Kidney glomerular epithelial cell (primary cell): Measurements from ENCODE around the gene HSD17B8.

Source experiments
- DNase-seq: peaks from one replicate; lab custom pipeline; 2025; lab: John Stamatoyannopoulos, UW

HSD17B8 gene

DNA sequence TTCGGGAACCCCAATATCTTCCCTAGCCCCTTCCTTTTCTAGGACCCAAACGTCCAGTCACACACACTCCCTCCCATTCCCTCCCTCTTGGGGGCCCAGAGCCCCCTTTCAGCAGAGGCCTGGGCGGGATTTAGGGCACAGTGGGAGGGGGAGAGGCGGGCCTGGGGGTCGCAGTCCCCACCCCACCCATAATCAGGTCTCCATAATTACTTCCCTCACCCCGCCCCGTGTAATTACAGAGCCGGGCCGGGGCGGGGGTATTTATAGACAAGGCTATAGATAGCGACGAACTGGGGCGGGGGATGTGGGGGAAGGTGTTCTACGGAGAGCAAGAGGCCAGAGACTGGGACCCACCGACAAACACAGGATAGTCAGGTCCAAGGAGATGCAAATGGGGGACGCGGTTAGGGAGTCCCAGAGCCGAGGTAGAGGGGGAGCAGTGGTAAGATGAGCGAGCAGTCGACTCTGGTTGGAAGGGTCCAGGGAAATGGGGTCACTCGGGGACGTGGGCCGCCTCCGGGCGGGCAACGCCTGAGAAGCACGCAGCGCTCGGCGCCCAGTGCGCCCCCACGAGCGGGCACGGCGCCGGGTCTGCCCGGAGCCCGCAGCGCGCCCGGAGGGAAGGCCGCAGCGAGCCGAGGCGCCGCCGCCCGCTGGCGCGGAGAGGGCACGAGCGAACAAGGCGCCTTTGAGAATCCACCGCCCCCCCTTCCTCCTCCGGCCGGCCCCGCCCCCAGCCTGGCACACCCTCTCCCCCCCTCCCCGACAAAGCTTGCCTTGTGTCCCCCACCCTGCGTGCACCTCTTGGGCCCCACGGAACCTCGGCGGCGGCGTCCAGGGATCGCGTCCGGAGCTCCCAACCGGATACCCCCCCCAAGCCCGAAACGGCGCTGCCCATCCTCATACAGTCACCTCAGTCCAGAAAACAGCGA lies 11.5 kb upstream of the HSD17B8 start:
- no peak for DNase-seq

DNA sequence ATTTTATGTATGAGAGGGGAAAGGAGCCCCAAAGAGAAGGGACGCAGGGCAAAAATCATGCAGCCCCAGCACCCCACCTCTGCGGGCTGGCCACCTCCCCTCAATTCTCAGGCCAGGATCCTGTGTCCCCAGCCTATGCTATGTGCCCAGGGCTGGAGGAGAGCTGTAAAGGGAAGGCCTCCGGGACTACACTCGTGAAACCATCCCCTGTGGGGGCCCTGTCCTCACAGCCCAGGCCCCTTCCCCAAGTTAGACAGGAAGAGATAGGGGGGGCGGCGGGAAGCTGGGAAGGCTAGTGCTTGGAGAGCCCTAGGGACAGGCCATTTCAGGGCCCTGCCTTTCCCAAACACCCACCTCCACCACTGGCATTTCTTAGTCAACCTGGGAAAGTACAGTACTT lies 10.8 kb upstream of the HSD17B8 start:
- DNase-seq, result no peak

DNA sequence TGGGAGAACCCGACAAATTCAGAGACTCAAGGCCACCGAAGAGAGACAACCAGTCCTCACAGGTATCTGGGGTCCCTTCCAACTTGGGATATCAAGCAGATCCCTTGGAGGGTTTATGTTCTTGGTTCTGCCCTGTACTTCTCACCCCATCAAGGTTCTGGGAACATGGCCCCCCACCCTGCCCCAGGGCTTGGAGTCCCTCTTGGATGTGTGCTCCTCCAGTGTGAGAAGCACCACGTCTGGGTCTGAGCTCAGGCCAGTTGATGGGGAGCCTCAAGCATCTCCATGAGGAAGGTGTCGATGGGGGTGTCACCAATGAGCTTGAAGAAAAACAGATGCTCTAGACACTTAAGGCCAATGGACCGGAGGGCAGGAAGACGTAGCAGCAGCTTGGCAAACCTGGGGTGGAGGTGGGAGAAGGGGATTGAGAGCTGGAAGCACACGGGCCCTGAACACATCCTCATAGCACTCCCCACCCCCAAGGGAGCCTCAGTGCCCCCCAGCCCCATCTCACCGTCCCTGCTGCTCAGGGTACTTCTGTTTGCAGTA lies 9.9 kb upstream of the HSD17B8 start:
- no peak for DNase-seq

DNA sequence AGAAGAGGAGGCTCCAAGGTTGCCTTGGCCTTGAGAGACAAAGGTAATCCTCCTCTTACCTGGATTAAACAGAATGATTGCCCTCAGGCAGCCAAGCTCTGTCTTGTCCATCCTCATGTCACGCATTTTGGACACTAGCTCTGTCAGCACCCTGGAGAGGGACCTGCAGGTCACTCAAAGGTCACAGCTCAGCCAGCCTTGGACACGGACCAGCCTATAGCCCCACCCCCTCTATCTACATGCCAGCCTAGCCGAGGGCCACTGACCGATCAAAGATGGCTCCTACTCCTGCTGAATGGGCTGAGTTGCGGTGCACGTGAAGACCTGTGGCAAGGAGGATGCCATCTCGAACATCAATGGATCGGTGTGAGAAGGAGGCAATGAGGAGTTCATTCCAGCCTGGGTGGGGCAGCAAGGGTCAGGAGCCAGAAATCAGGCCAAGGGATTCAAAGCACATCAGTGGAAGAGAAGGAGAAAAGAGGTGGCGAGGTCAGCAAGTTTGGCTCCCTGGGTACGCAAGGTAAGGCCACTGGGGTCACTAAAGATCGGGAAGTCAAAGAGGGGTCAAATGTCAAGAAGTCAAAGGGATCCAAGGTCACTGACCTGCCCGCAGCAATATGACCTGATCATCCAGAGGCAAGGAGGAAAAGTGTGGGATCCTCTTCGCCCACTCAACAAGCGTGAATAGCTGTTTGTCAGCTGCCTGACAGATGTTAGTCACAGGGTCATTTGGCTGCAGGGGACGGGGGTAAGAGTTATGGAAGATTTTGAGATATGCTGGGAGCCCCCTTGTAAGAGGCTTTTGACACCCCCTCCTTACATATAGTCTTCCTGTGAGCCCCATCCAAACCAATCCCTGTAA lies 8.9 kb upstream of the HSD17B8 start:
- no peak for DNase-seq

DNA sequence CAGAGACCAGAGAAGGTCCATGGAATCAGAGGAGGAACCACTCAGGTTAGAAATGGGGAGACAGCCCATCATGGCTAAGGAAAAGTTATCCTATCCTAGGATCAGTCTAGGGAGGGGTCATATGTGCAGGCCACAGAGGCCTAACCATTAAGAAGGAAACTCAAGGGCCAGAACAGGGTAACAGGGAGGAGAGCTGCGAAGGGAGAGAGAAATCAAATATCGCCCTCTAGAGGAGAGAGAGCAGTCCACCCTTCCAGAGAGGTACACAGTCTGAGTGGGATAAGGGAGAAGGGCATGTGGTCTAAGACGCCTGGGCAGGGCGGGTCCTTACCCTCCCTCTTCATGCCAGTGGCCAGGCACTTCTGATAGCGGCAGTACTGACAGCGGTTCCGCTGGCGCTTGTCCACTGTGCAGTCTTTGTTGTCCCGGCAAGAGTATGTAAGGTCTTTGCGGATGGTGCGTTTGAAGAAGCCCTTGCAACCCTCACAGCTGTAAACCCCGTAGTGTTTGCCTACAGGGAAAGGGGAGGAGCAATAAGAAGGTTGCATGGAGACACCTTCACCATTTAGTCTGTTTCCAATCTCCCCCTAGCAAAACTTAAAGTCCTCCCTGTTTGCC lies 6.9 kb upstream of the HSD17B8 start:
- peak; percentile 31 for DNase-seq

DNA sequence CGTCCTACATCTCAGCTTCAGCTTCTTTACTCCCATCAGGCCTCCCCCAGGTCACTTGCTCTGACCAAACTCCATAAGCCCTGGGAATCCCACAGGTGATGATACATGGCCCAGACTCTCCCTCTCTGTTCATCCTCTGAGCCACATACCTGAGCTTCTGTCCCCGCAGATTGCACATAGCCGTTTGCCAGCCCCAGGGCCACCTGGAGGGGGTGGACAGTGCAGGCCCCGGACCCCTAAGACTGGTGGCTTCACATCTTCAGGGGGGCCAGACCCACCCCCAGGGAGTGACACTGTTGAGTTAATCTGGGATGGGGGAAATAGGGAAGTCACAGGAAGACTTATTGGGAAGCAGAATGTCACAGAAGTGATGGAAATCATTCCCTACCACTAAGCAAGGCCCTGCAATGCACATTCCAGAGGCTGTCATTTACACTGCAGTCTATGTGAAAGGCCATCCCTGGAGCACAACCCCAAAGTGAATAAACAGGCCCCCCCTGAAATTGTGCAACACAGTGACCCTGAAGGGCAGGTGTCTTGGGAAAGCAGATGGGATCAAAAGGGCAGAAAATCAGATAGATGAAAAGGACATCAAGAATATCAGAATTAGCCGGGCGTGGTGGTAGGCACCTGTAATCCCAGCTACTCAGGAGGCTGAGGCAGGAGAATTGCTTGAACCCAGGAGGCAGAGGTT lies 6.1 kb upstream of the HSD17B8 start:
- no peak for DNase-seq

DNA sequence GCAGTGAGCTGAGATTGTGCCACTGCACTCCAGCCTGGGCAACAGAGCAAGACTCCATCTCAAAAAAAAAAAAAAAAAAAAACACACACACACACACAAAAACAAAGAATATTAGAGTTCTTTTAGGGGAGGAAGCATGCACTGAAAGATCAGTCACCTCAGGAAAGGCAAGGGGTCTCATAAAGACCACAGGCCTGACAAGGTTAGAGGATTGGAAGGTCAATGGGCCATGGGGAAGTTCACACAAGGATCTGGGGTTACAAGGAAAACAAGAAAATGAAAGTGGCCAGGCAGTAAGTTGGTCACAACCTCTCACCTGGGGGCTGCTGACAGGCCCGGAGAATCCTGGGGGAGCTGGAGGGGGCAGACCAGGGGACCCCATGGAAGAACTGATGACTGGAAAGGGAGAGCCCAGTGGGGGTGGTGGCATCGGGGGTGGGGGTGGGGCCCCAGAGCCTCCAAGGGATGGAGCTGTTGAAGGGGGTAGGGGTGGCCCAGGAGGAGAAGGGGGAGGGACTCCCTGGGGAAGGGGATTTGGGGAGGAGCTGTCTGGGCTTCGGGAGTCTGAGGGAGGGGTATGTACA lies 5.5 kb upstream of the HSD17B8 start:
- DNase-seq, result no peak

DNA sequence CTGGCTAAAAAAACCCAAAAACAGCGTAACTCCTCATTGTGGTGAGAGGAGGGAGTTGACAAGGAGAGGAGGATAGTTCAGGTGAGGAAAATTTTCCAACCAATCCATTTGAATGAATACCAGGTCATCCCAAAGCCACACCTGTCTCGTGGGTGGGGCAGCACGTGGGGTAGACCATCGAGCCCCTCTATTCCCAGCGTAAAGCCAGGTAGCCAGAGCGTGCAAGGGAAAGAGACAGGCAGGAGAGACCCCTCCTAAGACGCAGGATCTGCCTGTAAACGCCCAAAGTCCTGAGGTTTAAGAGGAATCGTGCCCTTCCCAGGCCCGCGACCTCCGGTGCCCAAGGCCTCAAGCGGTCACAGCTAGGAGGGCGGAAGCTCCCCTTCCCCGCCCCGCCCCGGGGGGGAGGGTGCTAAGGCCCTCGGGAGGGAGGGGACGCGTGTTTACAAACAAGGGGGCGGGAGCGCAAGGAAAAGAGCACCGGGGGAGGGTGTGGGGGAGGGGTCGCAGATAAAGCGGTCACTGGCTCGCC lies 4.7 kb upstream of the HSD17B8 start:
- no peak for DNase-seq

DNA sequence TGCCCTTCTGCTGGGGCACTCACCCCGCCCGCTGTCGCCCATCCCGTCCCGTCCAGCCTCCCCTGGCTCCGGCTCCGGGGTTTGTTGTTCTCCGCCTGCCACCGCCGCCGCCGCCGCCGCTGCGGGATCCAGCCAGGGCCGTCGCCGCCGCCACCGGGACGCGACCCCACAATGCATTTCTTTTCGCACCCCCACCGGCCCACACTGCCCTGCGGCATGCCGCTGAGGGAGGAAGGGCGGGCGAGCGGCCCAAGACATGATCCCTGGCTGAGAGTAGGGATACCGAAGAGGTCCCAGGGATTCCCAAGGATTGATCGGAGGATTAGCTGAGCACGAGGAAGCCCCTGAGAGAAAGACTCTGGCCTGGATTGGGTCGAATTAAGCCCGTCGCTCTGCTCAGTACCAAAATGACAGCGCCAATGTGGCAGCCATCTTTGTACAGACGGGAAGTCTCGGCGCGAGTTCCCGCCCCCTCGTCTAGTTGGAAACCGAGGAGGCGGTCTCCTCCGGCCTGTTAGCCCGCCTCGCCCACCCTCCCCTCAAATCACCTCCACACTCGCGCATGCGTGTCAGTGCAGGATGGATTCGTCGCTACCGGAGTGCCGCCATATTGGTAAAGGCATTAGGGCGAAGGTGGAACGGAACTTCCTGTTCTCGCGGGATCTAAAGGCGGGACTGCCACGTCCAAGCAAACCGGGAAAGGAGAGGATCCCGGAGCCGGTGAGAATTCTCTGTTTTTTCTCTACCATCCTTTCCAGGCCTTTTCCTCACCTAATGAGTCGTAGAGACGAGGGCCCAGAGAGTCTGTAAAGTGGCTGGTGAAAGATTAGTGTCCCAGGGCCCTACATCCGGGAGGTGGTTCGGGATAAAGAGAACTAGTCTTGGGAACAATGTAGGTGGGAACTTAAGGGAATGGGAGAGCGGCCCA lies 4.0 kb upstream of the HSD17B8 start, which contains the start of the genes RXRB and SLC39A7:
Gene RXRB, minus strand, starts transcription at position 447 of the 928 bp plus-strand sequence. Its CDS starts 189 bp downstream, at position 258.
Gene SLC39A7, plus strand, starts transcription at position 649 of the 928 bp plus-strand sequence. CDS start 379 bp downstream, outside the sequence.
- peak; percentile 98 for DNase-seq

DNA sequence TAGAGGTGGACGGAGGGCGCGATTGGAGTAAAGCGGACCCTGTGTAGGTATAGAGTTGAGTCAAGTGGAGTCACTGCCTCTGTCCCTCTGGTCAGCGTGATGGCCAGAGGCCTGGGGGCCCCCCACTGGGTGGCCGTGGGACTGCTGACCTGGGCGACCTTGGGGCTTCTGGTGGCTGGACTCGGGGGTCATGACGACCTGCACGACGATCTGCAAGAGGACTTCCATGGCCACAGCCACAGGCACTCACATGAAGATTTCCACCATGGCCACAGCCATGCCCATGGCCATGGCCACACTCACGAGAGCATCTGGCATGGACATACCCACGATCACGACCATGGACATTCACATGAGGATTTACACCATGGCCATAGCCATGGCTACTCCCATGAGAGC lies 3.3 kb upstream of the HSD17B8 start:
- no peak for DNase-seq

DNA sequence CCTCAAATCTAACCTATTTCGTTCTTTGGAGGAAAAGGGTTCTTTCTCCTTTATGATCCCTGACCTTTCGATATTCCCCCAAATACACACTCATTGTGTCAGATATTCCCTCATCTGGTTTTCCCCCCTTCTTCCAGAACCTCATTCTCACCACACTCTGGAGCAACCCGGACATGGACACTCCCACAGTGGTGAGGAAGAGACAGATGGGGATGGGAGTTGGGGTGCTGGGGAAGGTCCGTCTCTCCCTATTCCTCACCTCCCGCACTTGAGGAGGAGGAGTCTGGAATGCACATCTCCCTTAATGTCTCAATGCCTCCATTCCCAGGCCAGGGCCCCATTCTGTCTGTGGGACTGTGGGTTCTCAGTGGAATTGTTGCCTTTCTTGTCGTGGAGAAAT lies 2.5 kb upstream of the HSD17B8 start:
- no peak for DNase-seq

DNA sequence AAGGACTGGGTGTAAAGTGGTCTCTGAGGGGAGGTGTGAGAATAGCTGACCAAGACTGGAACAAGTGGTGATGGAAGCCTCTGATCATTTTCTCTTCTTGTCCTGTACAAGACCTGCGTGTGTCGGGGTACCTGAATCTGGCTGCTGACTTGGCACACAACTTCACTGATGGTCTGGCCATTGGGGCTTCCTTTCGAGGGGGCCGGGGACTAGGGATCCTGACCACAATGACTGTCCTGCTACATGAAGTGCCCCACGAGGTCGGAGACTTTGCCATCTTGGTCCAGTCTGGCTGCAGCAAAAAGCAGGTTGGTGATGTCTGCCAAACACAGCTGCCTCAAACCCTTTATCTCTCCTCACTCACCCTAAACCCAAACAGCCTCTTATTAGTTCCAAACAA lies 1.7 kb upstream of the HSD17B8 start:
- no peak for DNase-seq

DNA sequence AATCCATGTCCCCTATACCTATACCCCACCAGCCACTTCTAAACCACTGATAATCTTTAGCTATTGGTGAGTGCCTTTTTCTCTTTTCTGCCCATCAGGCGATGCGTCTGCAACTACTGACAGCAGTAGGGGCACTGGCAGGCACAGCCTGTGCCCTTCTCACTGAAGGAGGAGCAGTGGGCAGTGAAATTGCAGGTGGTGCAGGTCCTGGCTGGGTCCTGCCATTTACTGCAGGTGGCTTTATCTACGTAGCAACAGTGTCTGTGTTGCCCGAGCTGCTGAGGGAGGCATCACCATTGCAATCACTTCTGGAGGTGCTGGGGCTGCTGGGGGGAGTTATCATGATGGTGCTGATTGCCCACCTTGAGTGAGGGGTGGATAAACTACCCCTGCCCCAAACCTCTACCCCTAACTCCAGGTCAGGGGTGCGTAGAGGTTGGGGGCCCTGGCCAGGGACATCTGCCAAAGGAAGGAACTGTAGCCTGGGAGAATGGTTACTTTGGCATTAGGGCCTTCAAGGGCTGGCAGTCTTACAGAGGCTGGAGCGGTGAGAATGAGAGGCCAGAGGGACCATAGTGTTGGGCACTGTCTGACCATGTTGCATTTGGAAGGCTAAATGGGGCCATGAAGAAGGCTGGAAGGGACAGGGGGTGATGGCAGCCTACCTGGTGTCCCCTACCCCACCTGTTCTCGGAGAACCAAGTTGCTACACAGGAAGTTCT lies 851 bp upstream of the HSD17B8 start:
- no peak for DNase-seq

DNA sequence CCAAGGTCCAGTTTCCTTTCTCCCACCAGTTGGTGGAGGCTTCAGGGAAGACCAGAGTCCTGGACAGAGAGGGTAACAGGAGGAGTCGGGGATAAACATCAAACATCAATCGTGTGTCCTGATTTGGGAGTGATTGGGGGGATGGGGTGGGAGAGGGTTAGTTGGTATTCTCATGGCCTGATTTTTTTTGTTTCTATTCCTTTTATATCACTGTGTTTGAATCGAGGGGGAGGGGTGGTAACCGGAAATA lies 365 bp upstream of the HSD17B8 start:
- DNase-seq, result no peak

DNA sequence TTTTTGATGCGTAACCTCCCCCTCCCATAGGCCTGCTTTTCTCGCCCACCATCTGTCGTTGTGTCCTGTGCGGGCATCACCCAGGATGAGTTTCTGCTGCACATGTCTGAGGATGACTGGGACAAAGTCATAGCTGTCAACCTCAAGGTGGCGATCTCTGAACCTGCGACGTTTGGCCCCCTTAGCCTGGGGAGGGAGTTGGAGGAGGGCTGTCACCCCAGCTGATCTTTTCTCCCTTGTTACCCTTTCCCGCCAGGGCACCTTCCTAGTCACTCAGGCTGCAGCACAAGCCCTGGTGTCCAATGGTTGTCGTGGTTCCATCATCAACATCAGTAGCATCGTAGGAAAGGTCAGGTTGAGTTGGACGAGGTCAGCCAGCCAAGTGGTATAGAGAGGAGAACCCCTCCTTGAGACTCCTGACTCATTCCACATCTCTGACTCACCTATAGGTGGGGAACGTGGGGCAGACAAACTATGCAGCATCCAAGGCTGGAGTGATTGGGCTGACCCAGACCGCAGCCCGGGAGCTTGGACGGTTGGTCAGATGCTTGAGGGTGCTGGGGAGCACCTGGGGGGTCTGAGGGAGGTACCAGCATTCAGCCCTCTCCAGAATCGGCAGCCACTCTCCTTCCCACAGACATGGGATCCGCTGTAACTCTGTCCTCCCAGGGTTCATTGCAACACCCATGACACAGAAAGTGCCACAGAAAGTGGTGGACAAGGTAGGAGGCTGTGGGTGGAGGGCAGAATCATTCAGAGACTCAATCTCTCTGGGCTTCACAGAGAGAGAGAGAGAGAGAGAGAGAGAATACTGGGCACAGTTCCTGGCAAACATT lies 954 bp downstream of the HSD17B8 start:
- peak; percentile 45 for DNase-seq

DNA sequence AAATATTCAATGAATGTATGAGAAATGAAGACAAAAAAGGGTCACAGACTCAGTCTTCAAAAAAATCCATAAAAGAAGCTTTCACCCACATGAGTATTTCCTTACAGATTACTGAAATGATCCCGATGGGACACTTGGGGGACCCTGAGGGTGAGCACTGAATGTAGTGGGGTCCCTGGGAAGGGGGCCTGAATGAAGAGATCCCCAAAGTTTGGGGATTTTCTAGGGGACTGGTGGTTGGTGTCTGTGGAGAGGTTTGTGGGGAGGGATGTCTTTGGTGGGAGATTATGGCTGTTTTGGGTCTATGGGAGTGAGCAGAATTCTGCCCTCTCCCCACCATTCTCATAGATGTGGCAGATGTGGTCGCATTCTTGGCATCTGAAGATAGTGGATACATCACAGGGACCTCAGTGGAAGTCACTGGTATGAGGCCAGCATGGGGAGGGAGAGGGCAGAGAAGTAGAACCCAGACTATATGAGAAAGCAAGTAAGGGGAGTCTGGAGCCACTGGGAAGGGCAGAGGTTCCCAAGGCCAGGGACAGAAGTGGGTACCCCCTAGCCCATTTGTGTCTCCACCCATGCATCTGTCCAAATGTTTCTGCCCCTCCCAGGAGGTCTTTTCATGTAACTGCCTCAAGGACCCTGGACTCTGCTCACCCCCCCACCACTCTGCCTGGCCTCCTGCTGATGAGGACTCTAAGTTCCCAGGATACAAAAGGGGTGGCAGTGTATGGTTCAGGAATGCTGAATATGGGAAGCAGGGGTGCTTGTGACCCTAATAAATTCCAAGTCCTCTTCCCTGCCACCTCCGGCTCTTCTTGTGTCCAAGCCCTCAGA lies 1.8 kb downstream of the HSD17B8 start:
- DNase-seq, result no peak

DNA sequence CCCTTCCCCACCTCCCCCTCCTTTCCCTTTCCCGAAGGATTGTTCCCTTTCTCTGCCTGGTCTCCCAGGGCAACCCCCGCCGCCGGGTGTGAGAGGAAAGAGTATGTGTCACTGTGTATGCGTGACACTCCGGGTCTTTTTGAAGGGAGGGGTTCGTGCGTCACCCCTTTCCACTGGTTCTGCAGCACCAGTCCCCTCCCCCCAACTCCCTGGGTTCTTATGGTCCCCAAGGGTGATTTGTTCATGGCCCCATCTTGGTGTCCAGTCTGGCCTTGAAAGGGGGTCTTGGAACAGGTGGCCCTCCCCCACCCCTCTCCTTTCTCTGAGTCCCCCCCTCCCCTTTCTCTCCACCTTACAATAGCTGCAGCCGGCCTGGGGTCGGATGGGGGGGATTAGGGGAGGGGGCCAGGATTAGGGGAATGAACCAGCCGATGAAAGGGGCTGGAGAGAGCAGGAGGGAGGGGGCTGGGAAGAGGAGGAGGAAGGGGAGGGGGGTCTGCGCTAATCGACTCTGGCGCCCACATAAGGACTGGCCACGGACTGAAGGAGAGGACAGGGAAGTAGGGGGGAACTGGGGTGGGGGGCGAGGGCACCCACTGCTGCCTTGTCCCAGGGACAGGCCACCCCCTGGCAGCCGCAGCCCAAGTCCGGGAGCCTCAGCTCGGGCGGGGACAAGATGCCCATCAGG lies 2.6 kb downstream of the HSD17B8 start:
- DNase-seq, result no peak
